Liver (tissue), 9 donors: ENCODE data around the gene SASH1. TPM values are rescaled to one million over a fixed set of nuclear protein-coding genes. Genes with fewer than 3 reads are reported as not detected.

ENCODE experiments used
- DNase-seq: peaks from one replicate; pipeline ENCODE4 v3.0.0-alpha.2; 2017; ENCODE audit warnings: low spot score
- H3K27ac ChIP-seq, 2 donors: one replicate each; pipeline ENCODE4 v1.7.0; 2013; ENCODE audit warnings: inconsistent platforms in 2 of 2, low read length in 2 of 2, control low read depth in 1 of 2, low read depth in 1 of 2, mild to moderate bottlenecking in 1 of 2
- H3K27me3 ChIP-seq, 4 donors: one replicate each; pipeline versions ENCODE4 v1.6.1 to v1.7.0; 2013; ENCODE audit warnings: low read length in 3 of 4, inconsistent platforms in 1 of 4, mild to moderate bottlenecking in 1 of 4, moderate library complexity in 1 of 4; ENCODE audit not compliant: control insufficient read depth in 4 of 4, insufficient read depth in 4 of 4
- H3K36me3 ChIP-seq, 4 donors: one replicate each; pipeline versions ENCODE4 v1.6.1 to v1.7.0; 2013; ENCODE audit warnings: low read length in 3 of 4, mild to moderate bottlenecking in 3 of 4, low read depth in 1 of 4, moderate library complexity in 1 of 4; ENCODE audit not compliant: control insufficient read depth in 4 of 4, insufficient read depth in 3 of 4
- H3K4me1 ChIP-seq, 4 donors: one replicate each; pipeline versions ENCODE4 v1.6.1 to v1.7.0; 2013; ENCODE audit warnings: low read length in 3 of 4, mild to moderate bottlenecking in 3 of 4, moderate library complexity in 1 of 4; ENCODE audit not compliant: control insufficient read depth in 4 of 4, insufficient read depth in 4 of 4
- H3K4me3 ChIP-seq, 3 donors: one replicate each; pipeline versions ENCODE4 v1.6.1 to v1.7.0; 2013; ENCODE audit warnings: low read length in 3 of 3, control low read depth in 1 of 3, low read depth in 1 of 3, mild to moderate bottlenecking in 1 of 3
- H3K9ac ChIP-seq, 2 donors: one replicate each; pipeline ENCODE4 v1.7.0; 2013; ENCODE audit warnings: low read length in 2 of 2, mild to moderate bottlenecking in 2 of 2, moderate library complexity in 2 of 2, control low read depth in 1 of 2, low read depth in 1 of 2
- H3K9me3 ChIP-seq, 4 donors: one replicate each; pipeline versions ENCODE4 v1.6.1 to v1.7.0; 2013; ENCODE audit warnings: low read length in 3 of 4; ENCODE audit not compliant: control insufficient read depth in 4 of 4
- ATF3 ChIP-seq: IDR thresholded peaks from 2 replicates; pipeline ENCODE4 v1.6.1; 2016; ENCODE audit warnings: antibody characterized with exemption
- CTCF ChIP-seq: fragments of 150-350 bp; IDR thresholded peaks from 2 replicates; pipeline ENCODE4 v1.5.1; 2017; ENCODE audit warnings: improper control_type of control experiment, low read depth, low read length; ENCODE audit not compliant: missing input control
- EGR1 ChIP-seq, 2 donors: IDR thresholded peaks; 2 replicates each; pipeline ENCODE4 v1.6.1; 2016 to 2018; ENCODE audit warnings: antibody characterized with exemption in 2 of 2, low read depth in 2 of 2
- FOXA2 ChIP-seq: IDR thresholded peaks from 2 replicates; pipeline ENCODE4 v1.6.1; 2016; ENCODE audit warnings: antibody characterized with exemption
- HNF4G ChIP-seq: IDR thresholded peaks from 2 replicates; pipeline ENCODE4 v1.6.1; 2016; ENCODE audit warnings: antibody characterized with exemption
- JUND ChIP-seq, 2 donors: IDR thresholded peaks; 2 replicates each; pipeline ENCODE4 v1.6.1; 2016; ENCODE audit warnings: antibody characterized with exemption in 2 of 2
- MAX ChIP-seq: IDR thresholded peaks from 2 replicates; pipeline ENCODE4 v1.6.1; 2016; ENCODE audit warnings: antibody characterized with exemption
- NR2F2 ChIP-seq: IDR thresholded peaks from 2 replicates; pipeline ENCODE4 v1.6.1; 2016; ENCODE audit warnings: antibody characterized with exemption
- REST ChIP-seq: IDR thresholded peaks from 2 replicates; pipeline ENCODE4 v1.6.1; 2016; ENCODE audit warnings: antibody characterized with exemption, mild to moderate bottlenecking
- RXRA ChIP-seq, 2 donors: IDR thresholded peaks; 2 replicates each; pipeline ENCODE4 v1.6.1; 2017 to 2018; ENCODE audit warnings: antibody characterized with exemption in 2 of 2, mild to moderate bottlenecking in 1 of 2
- SP1 ChIP-seq: IDR thresholded peaks from 2 replicates; pipeline ENCODE4 v1.6.1; 2018; ENCODE audit warnings: antibody characterized with exemption, mild to moderate bottlenecking
- TAF1 ChIP-seq: conservative IDR thresholded peaks from 2 replicates; pipeline ENCODE4 v1.6.1; 2016; ENCODE audit warnings: antibody characterized with exemption, mild to moderate bottlenecking
- YY1 ChIP-seq: IDR thresholded peaks from 2 replicates; pipeline ENCODE4 v1.6.1; 2016; ENCODE audit warnings: antibody characterized with exemption, mild to moderate bottlenecking
- ZBTB33 ChIP-seq: IDR thresholded peaks from 2 replicates; pipeline ENCODE4 v1.6.1; 2016; ENCODE audit warnings: antibody characterized with exemption
- WGBS: extraction: QIAGEN DNeasy Blood & Tissue Kit; methylation state at CpG from one replicate; pipeline ENCODE4 v1.1.7; 2013; 5-methylcytosine and 5-hydroxymethylcytosine counted together
- polyA plus RNA-seq, 2 donors: library from polyadenylated mRNA; stranded (reverse) in 1 of 2; unstranded in 1 of 2; fragments of 200-250 nt in 1 of 2; fragments of >200 nt in 1 of 2; fragmentation: Nextera tagmentation in 1 of 2; extraction: Ambion mirVana in 1 of 2; gene quantifications; one replicate each; pipeline versions ENCODE4 v1.2.1 to v1.2.3, GENCODE V29; 2013 to 2015
- total RNA-seq, 2 donors: library from RNA; depleted of rRNA; stranded (reverse); fragments of >200 nt; gene quantifications; one replicate each; pipeline ENCODE4 v1.2.3, GENCODE V29; 2014
- donor health status: healthy.
- donor health status: healthy.
- donor health status: healthy.
- donor health status: healthy.
- donor health status: healthy.

The SASH1 gene
- total and polyA plus RNA-seq, 4 donors: 3.5 to 16.4 (median 7.6) TPM

- H3K9ac ChIP-seq: no peak overlapping the region
- peaks cover 6 to 56% (median 40%) of the 10 kb centered on the region in 4 donors for H3K36me3 ChIP-seq
- TF ChIP-seq ZBTB33 (no peak), CTCF (no peak), MAX (no peak), EGR1 (IDR thresholded peaks at IDR 0.05; ENCODE audit: low read depth in 2 of 2) (no peak), SP1 (no peak), FOXA2 (no peak), TAF1 (no peak), JUND (IDR thresholded peaks at IDR 0.05) (no peak), REST (no peak), HNF4G (no peak)
- no peak overlapping the region for H3K27ac ChIP-seq
- H3K9me3 ChIP-seq: no peaks in the 10 kb centered on the region
- no peak for DNase-seq
- no peaks in the 10 kb centered on the region for H3K4me1 ChIP-seq
- WGBS: 96% methylated on average over 3 of the region's 3 CpGs
- no peaks in the 10 kb centered on the region for H3K27me3 ChIP-seq
- H3K4me3 ChIP-seq: no peak overlapping the region
These were observed 193.3 kb downstream of the SASH1 start for GRCh38 chr6:148535976-148536375.

GRCh38 chr6:148538261-148539190 lies 195.9 kb downstream of the SASH1 start:
- no peaks in the 10 kb centered on the region for H3K9me3 ChIP-seq
- 75% methylated on average over 13 of the region's 13 CpGs for WGBS
- no peaks in the 10 kb centered on the region for H3K27me3 ChIP-seq
- no peak overlapping the region for H3K9ac ChIP-seq
- no peak overlapping the region for H3K27ac ChIP-seq
- no peak for DNase-seq
- peaks cover 5 to 47% (median 38%) of the 10 kb centered on the region in 4 donors for H3K36me3 ChIP-seq
- no peaks in the 10 kb centered on the region for H3K4me1 ChIP-seq
- H3K4me3 ChIP-seq: no peak overlapping the region
- TF ChIP-seq YY1 (no peak), FOXA2 (no peak), ATF3 (no peak), NR2F2 (no peak), MAX (no peak), ZBTB33 (no peak), SP1 (no peak), HNF4G (no peak), RXRA (IDR thresholded peaks at IDR 0.05) (no peak), REST (no peak)
